ENCODE data around the gene SLC1A5.

Gene SLC1A5

GRCh38 chr19:46744005-46744691, 44.2 kb downstream of the SLC1A5 start:
- Histone ChIP-seq H3K36me3 (replicated peaks; ENCODE audit: insufficient read depth, low read length) (no peaks in the 10 kb centered on the region), H3K27me3 (replicated peaks; ENCODE audit: insufficient read depth, low read length) (no peaks in the 10 kb centered on the region), H2AFZ (ENCODE audit: low read length) (no peak overlapping the region), H3K9me3 (replicated peaks; ENCODE audit: insufficient read depth, low read length) (no peaks in the 10 kb centered on the region), H3K27ac (ENCODE audit: low read length) (no peak overlapping the region), H3K4me1 (ENCODE audit: low read length) (peaks cover 14% of the 10 kb centered on the region), H3K4me3 (ENCODE audit: low read length) (no peak overlapping the region), H3F3A (ENCODE audit: insufficient read depth, low read length) (no peaks in the 10 kb centered on the region), H3K9ac (ENCODE audit: low read length) (no peak overlapping the region), H4K20me1 (ENCODE audit: insufficient read depth, low read length) (peaks cover 30% of the 10 kb centered on the region), H3K9me2 (replicated peaks; ENCODE audit: insufficient read depth, low read length) (no peaks in the 10 kb centered on the region), H3K4me2 (ENCODE audit: low read depth, low read length) (peak overlapping the region; percentile 96; the same call in 1 of the 2 replicates), H3K79me2 (ENCODE audit: low read length) (peaks cover 78% of the 10 kb centered on the region)
- no peak for DNase-seq
- no peak for TF ChIP-seq EZH2 (optimal IDR thresholded peaks at IDR 0.05; ENCODE audit: low read depth, low read length)
- TF ChIP-seq EZH2phosphoT487 (IDR thresholded peaks at IDR 0.05; ENCODE audit: low read length) = no peak

- no peak for DNase-seq
- peaks cover 89% of the 10 kb centered on the region for H3K79me2 ChIP-seq (ENCODE audit: low read length)
- no peak overlapping the region for H3K4me2 ChIP-seq (ENCODE audit: low read depth, low read length)
Observed at GRCh38 chr19:46742926-46743480, 45.4 kb downstream of the SLC1A5 start.

GRCh38 chr19:46741447-46741846, 46.9 kb downstream of the SLC1A5 start:
- peaks cover 39% of the 10 kb centered on the region for H4K20me1 ChIP-seq (ENCODE audit: insufficient read depth, low read length)
- no peak for DNase-seq
- H3K36me3 ChIP-seq (replicated peaks; ENCODE audit: insufficient read depth, low read length) = no peaks in the 10 kb centered on the region; the same call in 1 of the 2 replicates
- H2AFZ ChIP-seq (ENCODE audit: low read length) = no peak overlapping the region
- H3K4me2 ChIP-seq (ENCODE audit: low read depth, low read length) = no peak overlapping the region
- peaks cover 94% of the 10 kb centered on the region for H3K79me2 ChIP-seq (ENCODE audit: low read length)
- H3K4me3 ChIP-seq (ENCODE audit: low read length) = no peak overlapping the region
- no peaks in the 10 kb centered on the region for H3F3A ChIP-seq (ENCODE audit: insufficient read depth, low read length)
- H3K27me3 ChIP-seq (replicated peaks; ENCODE audit: insufficient read depth, low read length) = no peaks in the 10 kb centered on the region
- H3K9me2 ChIP-seq (replicated peaks; ENCODE audit: insufficient read depth, low read length) = no peaks in the 10 kb centered on the region
- peaks cover 9% of the 10 kb centered on the region for H3K4me1 ChIP-seq (ENCODE audit: low read length)
- H3K9ac ChIP-seq (ENCODE audit: low read length) = no peak overlapping the region
- H3K9me3 ChIP-seq (replicated peaks; ENCODE audit: insufficient read depth, low read length) = no peaks in the 10 kb centered on the region
- TF ChIP-seq, protein P1, sequence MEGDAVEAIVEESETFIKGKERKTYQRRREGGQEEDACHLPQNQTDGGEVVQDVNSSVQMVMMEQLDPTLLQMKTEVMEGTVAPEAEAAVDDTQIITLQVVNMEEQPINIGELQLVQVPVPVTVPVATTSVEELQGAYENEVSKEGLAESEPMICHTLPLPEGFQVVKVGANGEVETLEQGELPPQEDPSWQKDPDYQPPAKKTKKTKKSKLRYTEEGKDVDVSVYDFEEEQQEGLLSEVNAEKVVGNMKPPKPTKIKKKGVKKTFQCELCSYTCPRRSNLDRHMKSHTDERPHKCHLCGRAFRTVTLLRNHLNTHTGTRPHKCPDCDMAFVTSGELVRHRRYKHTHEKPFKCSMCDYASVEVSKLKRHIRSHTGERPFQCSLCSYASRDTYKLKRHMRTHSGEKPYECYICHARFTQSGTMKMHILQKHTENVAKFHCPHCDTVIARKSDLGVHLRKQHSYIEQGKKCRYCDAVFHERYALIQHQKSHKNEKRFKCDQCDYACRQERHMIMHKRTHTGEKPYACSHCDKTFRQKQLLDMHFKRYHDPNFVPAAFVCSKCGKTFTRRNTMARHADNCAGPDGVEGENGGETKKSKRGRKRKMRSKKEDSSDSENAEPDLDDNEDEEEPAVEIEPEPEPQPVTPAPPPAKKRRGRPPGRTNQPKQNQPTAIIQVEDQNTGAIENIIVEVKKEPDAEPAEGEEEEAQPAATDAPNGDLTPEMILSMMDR (IDR thresholded peaks at IDR 0.05; ENCODE audit: low read length) = no peak
- TF ChIP-seq EZH2 (optimal IDR thresholded peaks at IDR 0.05; ENCODE audit: low read depth, low read length) = no peak
- no peak for TF ChIP-seq EZH2phosphoT487 (IDR thresholded peaks at IDR 0.05; ENCODE audit: low read length)
- no peak overlapping the region for H3K27ac ChIP-seq (ENCODE audit: low read length)

More at GRCh38 chr19:46742926-46743480, 45.4 kb downstream of the SLC1A5 start:
- H4K20me1 ChIP-seq (ENCODE audit: insufficient read depth, low read length) = peaks cover 35% of the 10 kb centered on the region
- H3K9me2 ChIP-seq (replicated peaks; ENCODE audit: insufficient read depth, low read length) = no peaks in the 10 kb centered on the region
- H3K36me3 ChIP-seq (replicated peaks; ENCODE audit: insufficient read depth, low read length) = no peaks in the 10 kb centered on the region; the same call in 1 of the 2 replicates
- no peak overlapping the region for H3K4me3 ChIP-seq (ENCODE audit: low read length)
- no peak for TF ChIP-seq EZH2 (optimal IDR thresholded peaks at IDR 0.05; ENCODE audit: low read depth, low read length)
- TF ChIP-seq, protein P1 (IDR thresholded peaks at IDR 0.05; ENCODE audit: low read length) = no peak
- TF ChIP-seq EZH2phosphoT487 (IDR thresholded peaks at IDR 0.05; ENCODE audit: low read length) = no peak
- H3F3A ChIP-seq (ENCODE audit: insufficient read depth, low read length) = no peaks in the 10 kb centered on the region
- no peak overlapping the region for H2AFZ ChIP-seq (ENCODE audit: low read length)
- peaks cover 14% of the 10 kb centered on the region for H3K4me1 ChIP-seq (ENCODE audit: low read length)
- H3K9me3 ChIP-seq (replicated peaks; ENCODE audit: insufficient read depth, low read length) = no peaks in the 10 kb centered on the region
- no peaks in the 10 kb centered on the region for H3K27me3 ChIP-seq (replicated peaks; ENCODE audit: insufficient read depth, low read length)
- H3K9ac ChIP-seq (ENCODE audit: low read length) = no peak overlapping the region
- H3K27ac ChIP-seq (ENCODE audit: low read length) = no peak overlapping the region

Measured in MM.1S (cell line).